ENCODE results near the gene SLC6A20.

Gene SLC6A20

DNA sequence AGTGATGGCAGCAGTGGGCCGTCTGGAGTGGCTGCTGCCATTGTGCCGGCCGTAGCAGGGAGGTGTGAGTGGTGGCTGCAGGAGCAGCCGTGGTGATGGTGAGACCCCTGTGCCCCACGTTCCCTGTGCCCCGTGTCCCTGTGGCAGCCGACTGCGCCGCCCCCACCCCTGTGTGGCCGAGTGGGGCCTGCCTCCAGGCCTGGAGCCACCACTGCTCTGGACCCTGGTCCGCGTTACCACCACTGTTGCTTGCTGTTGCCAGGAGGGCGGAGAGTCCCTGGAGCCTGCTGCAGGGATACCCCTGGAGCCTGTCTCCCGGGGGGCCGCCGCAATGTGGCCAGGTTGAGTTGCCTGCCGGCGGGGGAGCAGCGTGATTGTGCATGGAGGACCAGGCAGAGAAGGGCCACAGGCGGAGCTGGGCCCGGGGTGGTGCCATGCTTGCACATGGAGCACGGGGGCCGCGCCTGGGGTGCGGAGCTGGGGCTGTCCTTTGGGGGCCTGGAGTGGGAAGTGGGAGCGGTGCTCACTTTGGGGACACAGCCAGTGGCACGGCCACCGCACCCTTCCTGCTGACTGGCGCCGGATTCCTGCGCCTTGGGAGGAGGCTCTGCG lies 50.1 kb downstream of the SLC6A20 start:
- H3K36me3 ChIP-seq: peaks cover 23% of the 10 kb centered on the region
- no peaks in the 10 kb centered on the region for H3K27me3 ChIP-seq (ENCODE audit: insufficient read depth, low read depth, severe bottlenecking)
- TF ChIP-seq, protein P1, sequence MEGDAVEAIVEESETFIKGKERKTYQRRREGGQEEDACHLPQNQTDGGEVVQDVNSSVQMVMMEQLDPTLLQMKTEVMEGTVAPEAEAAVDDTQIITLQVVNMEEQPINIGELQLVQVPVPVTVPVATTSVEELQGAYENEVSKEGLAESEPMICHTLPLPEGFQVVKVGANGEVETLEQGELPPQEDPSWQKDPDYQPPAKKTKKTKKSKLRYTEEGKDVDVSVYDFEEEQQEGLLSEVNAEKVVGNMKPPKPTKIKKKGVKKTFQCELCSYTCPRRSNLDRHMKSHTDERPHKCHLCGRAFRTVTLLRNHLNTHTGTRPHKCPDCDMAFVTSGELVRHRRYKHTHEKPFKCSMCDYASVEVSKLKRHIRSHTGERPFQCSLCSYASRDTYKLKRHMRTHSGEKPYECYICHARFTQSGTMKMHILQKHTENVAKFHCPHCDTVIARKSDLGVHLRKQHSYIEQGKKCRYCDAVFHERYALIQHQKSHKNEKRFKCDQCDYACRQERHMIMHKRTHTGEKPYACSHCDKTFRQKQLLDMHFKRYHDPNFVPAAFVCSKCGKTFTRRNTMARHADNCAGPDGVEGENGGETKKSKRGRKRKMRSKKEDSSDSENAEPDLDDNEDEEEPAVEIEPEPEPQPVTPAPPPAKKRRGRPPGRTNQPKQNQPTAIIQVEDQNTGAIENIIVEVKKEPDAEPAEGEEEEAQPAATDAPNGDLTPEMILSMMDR (IDR thresholded peaks at IDR 0.05; ENCODE audit: low read depth, low read length): no peak
- no peak for DNase-seq
- no peak overlapping the region for H3K27ac ChIP-seq
- H3K4me3 ChIP-seq (ENCODE audit: low read depth, low read length): no peak overlapping the region
- H3K9me3 ChIP-seq (ENCODE audit: severe bottlenecking): no peaks in the 10 kb centered on the region

DNA sequence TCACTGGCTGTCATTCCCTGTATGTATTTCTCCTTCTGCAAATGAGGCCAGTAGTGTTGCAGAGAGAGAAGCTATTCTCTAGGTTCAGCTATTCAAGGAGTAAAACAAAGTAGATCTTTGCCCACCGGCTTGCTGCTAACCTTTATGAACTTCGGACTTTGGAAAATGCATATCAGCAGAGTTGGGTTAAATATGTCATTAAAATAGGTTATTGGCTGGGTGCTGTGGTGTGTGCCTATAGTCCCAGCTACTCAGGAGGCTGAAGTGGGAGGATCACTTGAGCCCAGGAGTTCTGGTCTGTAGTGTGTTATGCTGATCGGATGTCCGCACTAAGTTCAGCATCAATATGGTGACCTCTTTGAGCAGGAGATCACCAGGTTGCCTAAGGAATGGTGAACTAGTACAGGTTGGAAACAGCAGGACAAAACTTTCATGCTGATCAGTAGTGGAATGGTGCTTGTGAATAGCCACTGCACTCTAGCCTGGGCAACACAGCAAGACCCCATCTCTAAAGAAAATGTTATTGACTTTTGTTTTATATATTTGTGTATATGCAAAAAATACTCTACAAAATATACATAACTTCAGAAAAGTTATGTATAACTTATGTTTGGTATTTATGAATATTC lies 53.8 kb downstream of the SLC6A20 start:
- no peak for DNase-seq
- no peaks in the 10 kb centered on the region for H3K27me3 ChIP-seq (ENCODE audit: insufficient read depth, low read depth, severe bottlenecking)
- TF ChIP-seq, protein P1 (IDR thresholded peaks at IDR 0.05; ENCODE audit: low read depth, low read length): no peak
- H3K9me3 ChIP-seq (ENCODE audit: severe bottlenecking): no peaks in the 10 kb centered on the region
- H3K36me3 ChIP-seq: peaks cover 53% of the 10 kb centered on the region
- H3K4me3 ChIP-seq (ENCODE audit: low read depth, low read length): no peak overlapping the region
- no peak overlapping the region for H3K27ac ChIP-seq

DNA sequence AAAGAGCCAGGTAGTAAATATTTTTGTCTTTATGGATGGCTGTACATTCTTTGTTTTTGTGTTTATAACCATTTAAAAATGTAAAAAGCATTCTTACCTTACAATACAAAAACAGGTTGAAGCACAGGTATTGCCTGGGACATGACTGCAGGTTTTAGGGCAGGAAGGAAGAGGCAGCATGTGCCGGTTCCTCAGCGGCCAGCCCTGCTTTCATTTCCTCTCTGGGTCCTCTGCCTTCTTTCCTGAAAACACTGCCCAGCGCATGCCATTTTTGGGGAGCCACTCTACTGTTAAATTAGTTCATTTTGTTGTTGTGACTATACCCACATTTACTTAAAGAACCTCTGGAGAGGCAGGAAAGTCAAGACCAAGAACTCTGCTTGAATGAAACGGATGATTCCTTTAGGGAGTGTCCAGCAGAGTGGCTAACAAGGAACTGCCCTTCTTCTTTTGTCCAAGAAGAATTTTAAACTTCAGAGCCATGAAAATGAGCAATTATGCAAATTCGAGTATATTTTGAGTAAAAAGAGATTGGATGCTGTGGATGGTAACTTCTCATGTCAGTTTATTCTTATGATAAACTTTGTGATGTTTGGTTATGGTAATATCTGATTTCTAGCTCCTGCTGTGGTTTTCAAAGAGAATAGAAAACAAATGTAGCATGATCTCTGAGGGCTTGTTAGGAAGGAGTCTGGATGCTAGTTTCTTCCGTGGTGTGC lies 54.4 kb downstream of the SLC6A20 start:
- Histone ChIP-seq H3K9me3 (ENCODE audit: severe bottlenecking) (no peaks in the 10 kb centered on the region), H3K27ac (no peak overlapping the region), H3K36me3 (peaks cover 57% of the 10 kb centered on the region), H3K4me3 (ENCODE audit: low read depth, low read length) (no peak overlapping the region), H3K27me3 (ENCODE audit: insufficient read depth, low read depth, severe bottlenecking) (no peaks in the 10 kb centered on the region)
- DNase-seq: no peak
- TF ChIP-seq, protein P1 (IDR thresholded peaks at IDR 0.05; ENCODE audit: low read depth, low read length): no peak

- Histone ChIP-seq H3K36me3 (peaks cover 58% of the 10 kb centered on the region), H3K27ac (no peak overlapping the region)
- TF ChIP-seq, protein P1 (IDR thresholded peaks at IDR 0.05; ENCODE audit: low read depth, low read length): no peak
These were observed 55.1 kb downstream of the SLC6A20 start for GRCh38 chr3:45741247-45741646.

GRCh38 chr3:45739991-45740390 lies 56.3 kb downstream of the SLC6A20 start:
- TF ChIP-seq, protein P1 (IDR thresholded peaks at IDR 0.05; ENCODE audit: low read depth, low read length): no peak
- Histone ChIP-seq H3K27ac (no peak overlapping the region), H3K36me3 (peaks cover 71% of the 10 kb centered on the region), H3K4me3 (ENCODE audit: low read depth, low read length) (no peak overlapping the region), H3K27me3 (ENCODE audit: insufficient read depth, low read depth, severe bottlenecking) (no peaks in the 10 kb centered on the region), H3K9me3 (ENCODE audit: severe bottlenecking) (no peaks in the 10 kb centered on the region)
- DNase-seq: no peak

More at GRCh38 chr3:45741247-45741646, 55.1 kb downstream of the SLC6A20 start:
- Histone ChIP-seq H3K27me3 (ENCODE audit: insufficient read depth, low read depth, severe bottlenecking) (no peaks in the 10 kb centered on the region), H3K4me3 (ENCODE audit: low read depth, low read length) (no peak overlapping the region), H3K9me3 (ENCODE audit: severe bottlenecking) (no peaks in the 10 kb centered on the region)
- no peak for DNase-seq

Data from WERI-Rb-1 (cell line).